GM12873 (cell line): ENCODE measurements around the gene ABAT.
A peak's percentile ranks its signal among the peaks of the same experiment; 100 is the strongest.

Source experiments
- TF ChIP-seq, protein P1 (sequence below): IDR thresholded peaks from 2 replicates; pipeline ENCODE4 v1.5.1; 2012; ENCODE audit warnings: low read depth, mild to moderate bottlenecking, moderate library complexity, low read length, control low read depth; ENCODE audit not compliant: insufficient read depth; ENCODE audit errors: missing control alignments

ABAT gene

GRCh38 chr16:8781797-8782196, 107.4 kb downstream of the ABAT start:
- TF ChIP-seq, protein P1, sequence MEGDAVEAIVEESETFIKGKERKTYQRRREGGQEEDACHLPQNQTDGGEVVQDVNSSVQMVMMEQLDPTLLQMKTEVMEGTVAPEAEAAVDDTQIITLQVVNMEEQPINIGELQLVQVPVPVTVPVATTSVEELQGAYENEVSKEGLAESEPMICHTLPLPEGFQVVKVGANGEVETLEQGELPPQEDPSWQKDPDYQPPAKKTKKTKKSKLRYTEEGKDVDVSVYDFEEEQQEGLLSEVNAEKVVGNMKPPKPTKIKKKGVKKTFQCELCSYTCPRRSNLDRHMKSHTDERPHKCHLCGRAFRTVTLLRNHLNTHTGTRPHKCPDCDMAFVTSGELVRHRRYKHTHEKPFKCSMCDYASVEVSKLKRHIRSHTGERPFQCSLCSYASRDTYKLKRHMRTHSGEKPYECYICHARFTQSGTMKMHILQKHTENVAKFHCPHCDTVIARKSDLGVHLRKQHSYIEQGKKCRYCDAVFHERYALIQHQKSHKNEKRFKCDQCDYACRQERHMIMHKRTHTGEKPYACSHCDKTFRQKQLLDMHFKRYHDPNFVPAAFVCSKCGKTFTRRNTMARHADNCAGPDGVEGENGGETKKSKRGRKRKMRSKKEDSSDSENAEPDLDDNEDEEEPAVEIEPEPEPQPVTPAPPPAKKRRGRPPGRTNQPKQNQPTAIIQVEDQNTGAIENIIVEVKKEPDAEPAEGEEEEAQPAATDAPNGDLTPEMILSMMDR: no peak

DNA sequence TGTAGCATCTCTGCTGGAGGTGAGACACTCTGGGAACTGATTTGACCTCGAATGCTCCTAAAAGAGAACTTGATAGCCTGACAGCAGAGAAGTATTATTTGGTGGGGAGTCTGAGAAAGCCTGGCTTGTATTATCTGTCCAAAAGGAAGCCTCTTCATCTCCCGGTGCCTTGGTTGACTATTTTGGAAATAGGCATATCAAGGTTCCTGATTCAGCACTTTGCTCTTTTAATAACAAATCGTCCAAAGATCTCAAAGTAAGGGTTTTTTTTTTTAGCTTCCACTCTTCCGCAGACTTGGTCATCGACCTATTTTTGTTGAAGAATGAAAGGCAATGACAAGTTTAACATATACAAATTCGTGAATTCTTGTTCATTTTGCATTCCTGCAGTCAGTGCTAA, 108.3 kb downstream of the ABAT start:
- TF ChIP-seq, protein P1: no peak

- TF ChIP-seq, protein P1: no peak
These were observed 111.0 kb downstream of the ABAT start for GRCh38 chr16:8785408-8785807.

DNA sequence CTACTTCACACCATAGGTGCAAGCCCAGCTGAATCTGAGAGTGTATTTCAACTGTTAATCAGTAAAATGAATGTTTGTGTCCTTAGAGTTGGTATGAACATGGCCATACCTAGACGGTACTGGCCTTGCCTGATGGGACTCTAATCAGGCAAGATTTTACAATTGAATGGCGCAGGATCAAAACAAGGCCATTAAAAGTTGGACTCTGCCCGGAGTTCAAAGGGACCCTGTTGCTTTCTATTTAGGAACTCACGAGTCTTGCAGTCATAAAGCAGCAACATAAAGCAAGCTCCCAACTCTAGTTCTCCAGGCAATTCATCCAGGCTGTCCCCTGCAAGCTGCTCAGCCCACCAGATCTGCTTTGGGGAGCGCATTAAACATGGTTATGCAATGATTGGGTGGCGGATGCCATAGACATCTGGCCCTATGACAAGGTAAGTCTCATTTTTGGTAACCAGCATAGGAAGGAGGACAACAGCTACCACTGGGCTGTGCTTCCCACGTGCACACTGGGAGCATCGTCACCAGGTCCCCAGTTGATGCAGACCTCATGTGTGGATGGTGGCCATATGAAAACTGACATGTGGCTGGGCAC, 114.3 kb downstream of the ABAT start:
- TF ChIP-seq, protein P1: no peak

- TF ChIP-seq, protein P1: peak; percentile 53
These were observed 120.7 kb downstream of the ABAT start for GRCh38 chr16:8795091-8795490.

GRCh38 chr16:8795818-8796217, 121.4 kb downstream of the ABAT start:
- TF ChIP-seq, protein P1: no peak

DNA sequence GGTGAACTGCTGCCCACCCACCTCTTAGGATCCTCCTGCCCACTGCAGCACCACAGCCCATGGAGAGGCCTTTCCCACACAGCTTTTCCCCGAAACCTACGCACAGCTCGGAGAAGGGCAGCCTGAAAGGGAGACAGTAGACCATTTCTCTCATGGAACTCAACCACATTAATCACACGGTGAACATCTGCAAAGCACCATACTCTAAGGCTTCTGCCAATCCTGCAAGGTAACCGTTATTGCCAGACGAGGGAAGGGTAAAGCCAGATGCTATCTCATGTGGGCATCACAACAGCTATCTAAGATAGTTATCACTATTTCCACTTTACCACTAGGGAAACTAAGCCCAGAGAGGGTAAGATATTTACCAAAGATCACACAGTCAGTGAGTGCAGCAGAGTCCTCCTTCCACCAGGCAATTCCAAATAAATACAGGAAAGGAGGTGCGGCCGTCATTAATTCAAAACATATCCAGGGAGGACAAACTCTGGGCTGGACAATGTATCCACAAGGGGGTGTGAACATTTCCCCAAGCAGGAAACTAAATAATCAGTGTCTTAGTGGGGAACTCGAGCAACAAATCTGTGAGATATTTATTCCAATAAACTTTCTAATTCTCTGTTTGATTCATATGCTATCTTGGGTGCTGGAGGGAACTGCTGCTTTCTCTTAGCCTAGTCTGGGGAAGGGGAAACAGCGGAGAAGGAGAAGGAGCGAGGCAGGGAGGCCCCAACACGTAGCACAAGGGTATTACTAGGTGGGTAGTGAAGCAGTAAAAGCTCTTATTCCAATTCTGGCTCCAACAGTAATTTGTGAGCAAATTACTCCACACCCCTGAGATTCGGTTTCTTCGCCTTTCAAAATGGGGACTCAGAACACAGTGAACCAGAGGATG, 122.3 kb downstream of the ABAT start:
- TF ChIP-seq, protein P1: peak; percentile 2
